Effector memory CD4-positive, alpha-beta T cell (primary cell): ENCODE results near the gene BBOF1.
"Not testable (repeated sequence)": the region's sequence is repeated elsewhere in the genome, so short reads cannot be mapped to it uniquely, and the experiment has no call there.

ENCODE experiments used
- DNase-seq, 3 donors: peaks; one replicate each; pipeline ENCODE4 v3.0.0-alpha.2; 2020
- H3K27ac ChIP-seq: 2 replicates; pipeline ENCODE4 v1.7.0; 2013; ENCODE audit warnings: mild to moderate bottlenecking, low read length, moderate library complexity; ENCODE audit not compliant: insufficient read depth, poor library complexity, severe bottlenecking
- H3K27me3 ChIP-seq: replicated peaks from 2 replicates; pipeline ENCODE4 v1.7.0; 2013; ENCODE audit warnings: mild to moderate bottlenecking, low read length; ENCODE audit not compliant: insufficient read depth, control insufficient read depth, poor library complexity, severe bottlenecking
- H3K36me3 ChIP-seq: 2 replicates; pipeline ENCODE4 v1.7.0; 2013; ENCODE audit warnings: mild to moderate bottlenecking, low read length, moderate library complexity; ENCODE audit not compliant: control insufficient read depth, insufficient read depth
- H3K4me1 ChIP-seq: 2 replicates; pipeline ENCODE4 v1.7.0; 2013; ENCODE audit warnings: low read length, mild to moderate bottlenecking; ENCODE audit not compliant: control insufficient read depth, insufficient read depth, poor library complexity, severe bottlenecking
- H3K4me3 ChIP-seq: 2 replicates; pipeline ENCODE4 v1.7.0; 2013; ENCODE audit warnings: low read length, low read depth, mild to moderate bottlenecking; ENCODE audit not compliant: insufficient read depth, poor library complexity, severe bottlenecking
- H3K9me3 ChIP-seq: 2 replicates; pipeline ENCODE4 v1.7.0; 2013; ENCODE audit warnings: mild to moderate bottlenecking, low read length, moderate library complexity; ENCODE audit not compliant: control insufficient read depth
- total RNA-seq, 3 donors: gene quantifications; one replicate each; lab custom pipeline; 2026; lab: John Stamatoyannopoulos, UW

The BBOF1 gene
- total RNA-seq, result 4.0 to 4.4 (median 4.3) reads per million in 3 donors

- H3K27ac ChIP-seq, result peak within 1 kb of the TSS; percentile 87
- peak; percentile 79 to 84 (median 82) for DNase-seq
- H3K36me3 ChIP-seq, result no peaks in the 10 kb centered on the region
- peak within 1 kb of the TSS; percentile 77 for H3K4me3 ChIP-seq
- peaks cover 11% of the 10 kb centered on the region for H3K4me1 ChIP-seq
- H3K9me3 ChIP-seq, result no peaks in the 10 kb centered on the region
- H3K27me3 ChIP-seq, result no peaks in the 10 kb centered on the region
Observed at GRCh38 chr14:74018586-74019407, at the start of gene BBOF1, which contains the start of gene ENTPD5. BBOF1 (plus strand) TSS chr14:74019349; CDS start chr14:74019479, 130 bp downstream. ENTPD5 (minus strand) TSS chr14:74019288; CDS start chr14:73988102, 31,186 bp downstream.

GRCh38 chr14:73973497-73973896 lies 45.7 kb upstream of the BBOF1 start:
- no peak for DNase-seq
- Histone ChIP-seq H3K4me1 (no peaks in the 10 kb centered on the region), H3K27me3 (no peaks in the 10 kb centered on the region), H3K36me3 (peaks cover 13% of the 10 kb centered on the region), H3K9me3 (no peaks in the 10 kb centered on the region), H3K27ac (no peak overlapping the region), H3K4me3 (no peak overlapping the region)

- Histone ChIP-seq H3K36me3 (peaks cover 13% of the 10 kb centered on the region), H3K27ac (no peak overlapping the region), H3K4me1 (no peaks in the 10 kb centered on the region), H3K27me3 (no peaks in the 10 kb centered on the region), H3K9me3 (no peaks in the 10 kb centered on the region), H3K4me3 (no peak overlapping the region)
- no peak for DNase-seq
Observed at GRCh38 chr14:73976125-73976524, 43.0 kb upstream of the BBOF1 start.

DNA sequence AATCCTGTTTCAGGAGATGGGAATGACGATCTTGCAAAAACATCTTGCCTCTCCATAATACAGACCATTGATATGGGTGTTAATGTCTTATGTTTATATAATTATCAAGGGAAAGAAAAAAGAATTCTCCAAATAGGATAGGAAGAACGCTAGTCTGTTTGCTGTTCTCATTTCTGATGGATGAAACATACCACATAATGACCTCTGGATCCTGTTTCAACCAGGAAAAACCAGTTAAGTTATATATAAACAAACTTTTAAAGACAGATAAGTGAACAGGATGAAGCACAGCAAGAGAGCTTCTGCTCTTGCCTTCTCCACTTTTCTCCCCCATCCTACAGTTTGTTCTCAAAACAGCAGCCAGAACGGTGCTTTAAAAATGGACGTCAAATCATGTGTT lies 41.3 kb upstream of the BBOF1 start:
- no peaks in the 10 kb centered on the region for H3K27me3 ChIP-seq
- peaks cover 8% of the 10 kb centered on the region for H3K36me3 ChIP-seq
- H3K4me3 ChIP-seq, result no peak overlapping the region
- DNase-seq, result no peak
- no peaks in the 10 kb centered on the region for H3K4me1 ChIP-seq
- no peaks in the 10 kb centered on the region for H3K9me3 ChIP-seq
- H3K27ac ChIP-seq, result no peak overlapping the region

- Histone ChIP-seq H3K36me3 (peaks cover 3% of the 10 kb centered on the region), H3K4me3 (no peak overlapping the region), H3K9me3 (no peaks in the 10 kb centered on the region), H3K27me3 (no peaks in the 10 kb centered on the region), H3K27ac (no peak overlapping the region), H3K4me1 (no peaks in the 10 kb centered on the region)
- no peak for DNase-seq
Observed at GRCh38 chr14:73988065-73988464, 31.1 kb upstream of the BBOF1 start.

- not testable (repeated sequence) for DNase-seq
Observed at GRCh38 chr14:73988656-73989055, 30.5 kb upstream of the BBOF1 start.

GRCh38 chr14:73991092-73991491 lies 28.1 kb upstream of the BBOF1 start:
- no peak overlapping the region for H3K27ac ChIP-seq
- no peak for DNase-seq
- no peaks in the 10 kb centered on the region for H3K4me1 ChIP-seq
- H3K4me3 ChIP-seq, result no peak overlapping the region
- H3K9me3 ChIP-seq, result no peaks in the 10 kb centered on the region
- no peaks in the 10 kb centered on the region for H3K27me3 ChIP-seq
- peaks cover 3% of the 10 kb centered on the region for H3K36me3 ChIP-seq

More at GRCh38 chr14:73988656-73989055, 30.5 kb upstream of the BBOF1 start:
- not testable (repeated sequence) for H3K27ac ChIP-seq, H3K9me3 ChIP-seq, H3K4me1 ChIP-seq, H3K4me3 ChIP-seq, H3K27me3 ChIP-seq, H3K36me3 ChIP-seq

DNA sequence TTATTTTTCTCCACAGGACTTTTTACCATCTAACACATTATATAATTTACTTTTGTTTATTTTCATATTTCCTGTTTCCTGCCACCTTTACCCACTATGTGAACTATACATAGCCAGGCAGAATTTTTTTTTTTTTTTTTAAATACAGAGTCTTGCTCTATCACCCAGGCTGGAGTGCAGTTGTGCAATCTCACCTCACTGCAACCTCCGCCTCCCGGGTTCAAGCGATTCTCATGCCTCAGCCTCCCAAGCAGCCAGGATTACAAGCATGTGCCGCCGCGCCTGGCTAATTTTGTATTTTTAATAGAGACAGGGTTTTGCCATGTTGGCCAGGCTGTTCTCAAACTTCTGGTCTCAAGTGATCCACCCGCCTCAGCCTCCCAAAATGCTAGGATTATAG lies 24.2 kb upstream of the BBOF1 start:
- not testable (repeated sequence) for H3K36me3 ChIP-seq, H3K4me1 ChIP-seq, H3K4me3 ChIP-seq, H3K27ac ChIP-seq, DNase-seq, H3K27me3 ChIP-seq, H3K9me3 ChIP-seq

- no peak for DNase-seq
- Histone ChIP-seq H3K27ac (no peak overlapping the region), H3K27me3 (no peaks in the 10 kb centered on the region), H3K4me1 (no peaks in the 10 kb centered on the region), H3K4me3 (no peak overlapping the region), H3K36me3 (no peaks in the 10 kb centered on the region), H3K9me3 (no peaks in the 10 kb centered on the region)
Observed at GRCh38 chr14:73995977-73996378, 23.2 kb upstream of the BBOF1 start.

DNA sequence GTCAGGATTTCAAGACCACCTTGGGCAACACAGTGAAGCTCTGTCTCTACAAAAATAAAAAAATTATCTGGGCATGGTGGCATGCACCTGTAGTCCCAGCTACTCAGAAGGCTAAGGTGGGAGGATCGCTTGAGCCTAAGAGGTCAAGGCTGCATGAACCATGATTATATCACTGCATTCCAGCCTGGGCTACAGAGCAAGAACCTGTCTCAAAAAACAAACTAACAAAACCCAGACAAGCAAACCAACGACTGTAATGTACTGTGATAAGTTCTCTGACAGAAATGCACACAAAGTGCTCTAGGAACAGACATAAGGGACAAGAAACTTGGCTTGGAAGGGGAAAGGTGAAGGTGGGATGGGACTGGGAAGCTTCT lies 22.4 kb upstream of the BBOF1 start:
- DNase-seq, result no peak
- H3K4me1 ChIP-seq, result no peaks in the 10 kb centered on the region
- H3K36me3 ChIP-seq, result no peaks in the 10 kb centered on the region
- no peaks in the 10 kb centered on the region for H3K27me3 ChIP-seq
- no peaks in the 10 kb centered on the region for H3K9me3 ChIP-seq
- H3K4me3 ChIP-seq, result no peak overlapping the region
- no peak overlapping the region for H3K27ac ChIP-seq
